NB4 (cell line): ENCODE results near the gene COX6A2.

Experiments
- CTCF ChIP-seq: IDR thresholded peaks from one replicate; pipeline ENCODE4 v1.5.1; 2012; ENCODE audit warnings: low read depth, low read length
- POLR2A ChIP-seq: IDR thresholded peaks from 2 replicates; pipeline ENCODE4 v1.6.1; 2011; ENCODE audit warnings: mild to moderate bottlenecking; ENCODE audit not compliant: insufficient read length; ENCODE audit errors: extremely low read depth

GRCh38 chr16:31428279-31428597 lies at the start of gene COX6A2:
- no peak for TF ChIP-seq CTCF
- no peak for TF ChIP-seq POLR2A
